Panc1 (cell line): ENCODE data around the gene CAV1. TPM values are rescaled to one million over a fixed set of nuclear protein-coding genes. Genes with fewer than 3 reads are reported as not detected.

Experiments
- ATAC-seq: fragments of 200-7000 bp; cut with Tn5 transposase; 2 replicates; pipeline ENCODE4 v1.9.1; 2020; ENCODE audit warnings: mild to moderate bottlenecking, moderate library complexity
- BruUV-seq: library from RNA; stranded (reverse); fragments of 400-500 nt; replicated peaks from 2 replicates; lab custom pipeline; 2021; lab: Mats Ljungman, UMichigan
- CTCF ChIA-PET: fragments of 300-600 bp; sonication (Branson Sonifier 250); formaldehyde crosslinking; loops from one replicate; lab custom pipeline; 2022; ENCODE audit warnings: antibody characterized with exemption; lab: Charles Lee
- POLR2A ChIA-PET: fragments of 300-600 bp; sonication (Branson Sonifier 250); formaldehyde crosslinking; loops from one replicate; lab custom pipeline; 2022; ENCODE audit warnings: antibody characterized with exemption; lab: Charles Lee
- DNase-seq: peaks from one replicate; pipeline ENCODE4 v3.0.0-alpha.2; 2010; ENCODE audit warnings: low read depth, low spot score
- H3K27ac ChIP-seq: 2 replicates; pipeline ENCODE4 v1.5.1; 2011; ENCODE audit warnings: mild to moderate bottlenecking, low read length, inconsistent platforms
- H3K27me3 ChIP-seq: fragments of 200-500 bp; sonication (Bioruptor generic); 2 replicates; pipeline ENCODE4 v1.6.0; 2014; ENCODE audit warnings: low read length, inconsistent platforms; ENCODE audit not compliant: control insufficient read depth, insufficient read depth
- H3K36me3 ChIP-seq: fragments of 200-500 bp; sonication (Bioruptor generic); 2 replicates; pipeline ENCODE4 v1.5.1; 2014; ENCODE audit warnings: inconsistent platforms, mild to moderate bottlenecking, low read length, moderate library complexity; ENCODE audit not compliant: control insufficient read depth, insufficient read depth
- H3K4me1 ChIP-seq: 2 replicates; pipeline ENCODE4 v1.5.1; 2011; ENCODE audit warnings: inconsistent platforms, mild to moderate bottlenecking, low read length, moderate library complexity; ENCODE audit not compliant: control insufficient read depth, insufficient read depth
- H3K4me3 ChIP-seq, 2 experiments: 2 replicates each; pipeline ENCODE4 v1.5.1; 2011 to 2012; ENCODE audit warnings: low read depth in 2 of 2, low read length in 2 of 2, mild to moderate bottlenecking in 2 of 2, inconsistent platforms in 1 of 2, moderate library complexity in 1 of 2
- H3K9me3 ChIP-seq: fragments of 200-500 bp; sonication (Bioruptor generic); 2 replicates; pipeline ENCODE4 v1.5.1; 2014; ENCODE audit warnings: low read depth, mild to moderate bottlenecking, inconsistent platforms, low read length, moderate library complexity; ENCODE audit not compliant: control insufficient read depth, insufficient read depth
- CTCF ChIP-seq: fragments of 450-650 bp; IDR thresholded peaks from 2 replicates; pipeline ENCODE4 v1.5.1; 2017; ENCODE audit warnings: mild to moderate bottlenecking
- POLR2AphosphoS5 ChIP-seq: IDR thresholded peaks from 2 replicates; pipeline ENCODE4 v1.6.1; 2012; ENCODE audit warnings: mild to moderate bottlenecking, low read depth, low read length, moderate library complexity
- REST ChIP-seq, 2 experiments: IDR thresholded peaks; 2 replicates each; pipeline ENCODE4 v1.6.1; 2011 to 2012; ENCODE audit warnings: low read depth in 2 of 2, control low read depth in 1 of 2, low read length in 1 of 2, mild to moderate bottlenecking in 1 of 2, moderate library complexity in 1 of 2; ENCODE audit not compliant: insufficient read depth in 1 of 2
- SIN3A ChIP-seq: IDR thresholded peaks from 2 replicates; pipeline ENCODE4 v1.6.1; 2012; ENCODE audit warnings: low read depth, mild to moderate bottlenecking, low read length, moderate library complexity, borderline replicate concordance; ENCODE audit not compliant: insufficient read depth
- TCF7L2 ChIP-seq: IDR thresholded peaks from 2 replicates; pipeline ENCODE4 v1.6.1; 2011; ENCODE audit warnings: mild to moderate bottlenecking, low read depth, low read length, inconsistent platforms
- in situ Hi-C: cut with HindIII; loops from 2 replicates; pipeline ENCODE4 v1.10.0; 2016; ENCODE audit warnings: low sequenced_read_pairs, low pct_unique_long_range_greater_than_20kb
- intact Hi-C: fragments of 100-400 bp; cut with micrococcal nuclease; formaldehyde crosslinking; loops from one replicate; pipeline ENCODE4 v1.10.0; 2022; ENCODE audit not compliant: unreplicated experiment
- total RNA-seq: library from RNA; stranded (reverse); gene quantifications from one replicate; pipeline ENCODE4 v1.2.1, GENCODE V29; 2021; ENCODE audit not compliant: unreplicated experiment

The CAV1 gene
- total RNA-seq, 1 experiment from 2014 or later = 496 TPM

GRCh38 chr7:116529250-116529649 is 4.4 kb downstream of the CAV1 start:
- H3K4me1 ChIP-seq = peaks cover 53% of the 10 kb centered on the region
- peak overlapping the region; percentile 80 for H3K27ac ChIP-seq
- no peak for TF ChIP-seq CTCF
- peak; percentile 73 for TF ChIP-seq POLR2AphosphoS5

GRCh38 chr7:116530107-116530820 is 5.4 kb downstream of the CAV1 start:
- POLR2A ChIA-PET = interaction anchor here (0.6 kb wide), 1 partner anchor 138 kb away, joined by 4 read pairs; no protein-coding TSS in a partner anchor
- no peak for DNase-seq
- peak overlapping the region; percentile 80 for H3K27ac ChIP-seq
- no peak for ATAC-seq
- BruUV-seq = no TSS peak
- TF ChIP-seq POLR2AphosphoS5 (no peak), CTCF (no peak), REST (IDR thresholded peaks at IDR 0.05; ENCODE audit: insufficient read depth in 1 of 2, low read depth in 2 of 2, low read length in 1 of 2) (no peak), SIN3A (no peak), TCF7L2 (no peak)
- peaks cover 56% of the 10 kb centered on the region for H3K36me3 ChIP-seq
- H3K27me3 ChIP-seq = no peaks in the 10 kb centered on the region
- H3K4me3 ChIP-seq = peak overlapping the region; percentile 36 to 90
- in situ Hi-C loops (no loop called here), intact Hi-C loops (no loop called here)
- no peaks in the 10 kb centered on the region for H3K9me3 ChIP-seq
- H3K4me1 ChIP-seq = peaks cover 61% of the 10 kb centered on the region
- CTCF ChIA-PET = interaction anchor here (0.6 kb wide), 1 partner anchor 290 kb away, joined by 3 read pairs; no protein-coding TSS in a partner anchor

More at GRCh38 chr7:116529250-116529649, 4.4 kb downstream of the CAV1 start:
- DNase-seq (no peak), ATAC-seq (no peak)
- POLR2A ChIA-PET = no interaction called here
- CTCF ChIA-PET = no interaction called here
- peaks cover 53% of the 10 kb centered on the region for H3K36me3 ChIP-seq
- intact Hi-C loops = loop anchor here (10.0 kb wide), 1 partner anchor 104 kb away; no protein-coding TSS in a partner anchor
- no peaks in the 10 kb centered on the region for H3K9me3 ChIP-seq
- in situ Hi-C loops = no loop called here
- peak overlapping the region; percentile 78 to 90 for H3K4me3 ChIP-seq
- H3K27me3 ChIP-seq = no peaks in the 10 kb centered on the region
- no TSS peak for BruUV-seq
